HG02588 (cell line): Measurements from ENCODE around the gene LALBA.
"Not testable (repeated sequence)": the region's sequence is repeated elsewhere in the genome, so short reads cannot be mapped to it uniquely, and the experiment has no call there.

Source experiments
- ATAC-seq: cut with Tn5 transposase; IDR thresholded peaks from one replicate; pipeline ENCODE4 v1.9.1; 2021; ENCODE audit warnings: mild to moderate bottlenecking, moderate library complexity; ENCODE audit not compliant: unreplicated experiment

Gene LALBA

GRCh38 chr12:48569946-48570345 is at the start of gene LALBA:
TSS of gene LALBA (minus strand) at chr12:48570046. CDS start at chr12:48570020, 26 bp downstream.
- ATAC-seq, result no peak

GRCh38 chr12:48618541-48618940 is 48.7 kb upstream of the LALBA start:
- ATAC-seq, result no peak

- no peak for ATAC-seq
Observed at GRCh38 chr12:48615681-48616080, 45.8 kb upstream of the LALBA start.

GRCh38 chr12:48613321-48613720 is 43.5 kb upstream of the LALBA start:
- no peak for ATAC-seq

GRCh38 chr12:48602192-48602989 is 32.5 kb upstream of the LALBA start:
- ATAC-seq, result no peak

GRCh38 chr12:48601013-48601756 is 31.3 kb upstream of the LALBA start:
- ATAC-seq, result peak; percentile 93

- ATAC-seq, result no peak
Observed at GRCh38 chr12:48600552-48600951, 30.7 kb upstream of the LALBA start.

GRCh38 chr12:48592591-48593086 is 22.8 kb upstream of the LALBA start:
- ATAC-seq, result no peak

- no peak for ATAC-seq
Observed at GRCh38 chr12:48586361-48586760, 16.5 kb upstream of the LALBA start.

- no peak for ATAC-seq
Observed at GRCh38 chr12:48583728-48584127, 13.9 kb upstream of the LALBA start.

- no peak for ATAC-seq
Observed at GRCh38 chr12:48580831-48581230, 11.0 kb upstream of the LALBA start.

GRCh38 chr12:48572326-48572725 is 2.5 kb upstream of the LALBA start:
- ATAC-seq, result no peak

- no peak for ATAC-seq
Observed at GRCh38 chr12:48567731-48568130, 2.1 kb downstream of the LALBA start.

GRCh38 chr12:48557919-48558318 is 11.9 kb downstream of the LALBA start:
- no peak for ATAC-seq

GRCh38 chr12:48556631-48557030 is 13.2 kb downstream of the LALBA start:
- ATAC-seq, result no peak

- not testable (repeated sequence) for ATAC-seq
Observed at GRCh38 chr12:48553666-48554343, 16.0 kb downstream of the LALBA start.

GRCh38 chr12:48551636-48552035 is 18.2 kb downstream of the LALBA start:
- not testable (repeated sequence) for ATAC-seq

- ATAC-seq, result not testable (repeated sequence)
Observed at GRCh38 chr12:48547012-48547411, 22.8 kb downstream of the LALBA start.

- no peak for ATAC-seq
Observed at GRCh38 chr12:48545833-48546469, 23.9 kb downstream of the LALBA start.

- no peak for ATAC-seq
Observed at GRCh38 chr12:48542300-48542928, 27.4 kb downstream of the LALBA start.
